ENCODE measurements around the gene CCDC27.
"Not testable (repeated sequence)": the region's sequence is repeated elsewhere in the genome, so short reads cannot be mapped to it uniquely, and the experiment has no call there.

The CCDC27 gene

GRCh38 chr1:3796215-3797061 lies 44.2 kb downstream of the CCDC27 start, which contains the start of gene LRRC47:
TSS of gene LRRC47 (minus strand) at chr1:3796498. CDS start at chr1:3796476, 22 bp downstream.
- peak; percentile 91 to 92 for DNase-seq

DNA sequence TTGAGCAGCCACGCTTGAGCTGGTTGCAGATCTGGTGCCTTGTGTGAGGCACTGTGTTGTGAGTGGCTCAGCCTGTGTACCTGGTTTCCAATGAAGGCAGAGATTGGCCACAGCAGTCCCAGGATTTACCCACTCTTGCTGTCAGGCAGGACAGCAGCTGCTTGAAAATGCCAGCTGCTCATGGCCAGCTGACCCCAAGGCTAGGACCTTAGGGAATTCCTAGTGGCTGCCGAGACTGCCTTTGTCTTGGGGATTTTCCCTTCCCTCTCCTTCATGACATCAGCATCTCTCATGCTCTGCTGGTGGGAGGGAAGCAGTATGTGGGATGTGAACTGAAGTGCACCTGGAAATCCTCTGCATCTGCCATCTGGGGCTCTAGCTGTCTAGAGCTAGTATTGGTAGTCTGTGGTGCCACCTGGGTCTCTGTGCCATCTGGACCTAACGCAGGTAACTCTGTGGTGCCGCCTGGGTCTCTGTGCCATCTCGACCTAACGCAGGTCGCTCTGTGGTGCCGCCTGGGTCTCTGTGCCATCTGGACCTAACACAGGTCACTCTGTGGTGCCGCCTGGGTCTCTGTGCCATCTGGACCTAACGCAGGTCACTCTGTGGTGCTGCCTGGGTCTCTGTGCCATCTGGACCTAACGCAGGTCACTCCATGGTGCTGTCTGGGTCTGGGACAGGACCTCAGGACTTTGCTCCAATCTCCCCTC lies 47.9 kb downstream of the CCDC27 start:
- no peak for DNase-seq

GRCh38 chr1:3800795-3801194 lies 48.5 kb downstream of the CCDC27 start:
- not testable (repeated sequence) for DNase-seq

DNA sequence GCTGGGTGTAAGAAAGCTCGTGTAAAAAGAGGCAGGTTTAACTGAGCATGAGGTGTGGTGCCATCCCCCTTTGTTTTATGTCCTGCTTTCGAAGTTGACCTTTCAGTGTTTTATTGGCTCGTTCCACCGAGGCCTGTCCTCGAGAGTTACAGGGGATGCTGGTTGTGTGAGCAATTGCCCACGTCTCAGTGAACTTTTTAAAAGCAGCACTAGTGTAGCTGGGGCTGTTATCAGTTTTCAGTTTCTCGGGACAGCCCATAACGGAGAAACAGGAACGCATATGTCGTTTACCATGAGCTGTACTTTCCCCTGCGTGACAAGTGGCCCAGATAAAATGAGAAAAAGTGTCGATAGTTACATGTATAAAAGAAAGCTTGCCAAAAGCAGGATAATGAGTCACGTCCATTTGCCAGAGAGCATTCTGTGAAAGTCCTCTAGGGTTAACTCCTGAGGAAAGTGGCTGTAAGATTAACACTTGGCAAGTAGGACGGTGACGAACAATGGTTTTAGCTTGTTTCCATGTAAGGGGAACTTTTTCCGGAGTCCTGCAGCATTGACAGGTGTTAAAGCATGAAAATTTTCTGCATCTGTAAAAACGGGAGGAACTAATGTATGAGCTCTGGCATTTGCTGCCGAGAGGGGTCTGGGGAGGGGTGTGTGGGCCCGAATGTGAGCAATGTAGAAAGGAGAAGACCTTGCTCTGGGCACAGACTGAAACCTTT lies 51.8 kb downstream of the CCDC27 start:
- no peak for DNase-seq

- DNase-seq = not testable (repeated sequence)
Observed at GRCh38 chr1:3804627-3804944, 52.3 kb downstream of the CCDC27 start.

DNA sequence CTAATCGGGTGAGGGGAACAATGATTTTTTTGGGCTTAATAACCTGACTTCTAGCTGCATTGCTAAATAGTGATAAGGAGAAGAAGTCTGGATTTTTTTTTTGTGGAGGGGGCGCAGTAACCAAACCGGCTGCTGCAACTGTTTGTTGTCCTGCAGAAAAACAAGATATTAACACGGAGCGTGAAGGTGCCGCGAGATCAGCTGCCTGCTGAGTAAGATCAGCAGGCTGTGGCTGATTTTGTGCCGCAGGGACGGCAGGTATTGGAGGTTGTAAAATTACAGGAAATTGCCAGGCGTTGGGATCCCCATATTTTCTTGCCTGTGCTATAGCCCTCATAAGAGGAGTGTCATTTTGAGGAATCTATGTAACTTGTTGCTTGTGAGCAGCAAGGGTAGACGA lies 52.8 kb downstream of the CCDC27 start:
- no peak for DNase-seq

DNA sequence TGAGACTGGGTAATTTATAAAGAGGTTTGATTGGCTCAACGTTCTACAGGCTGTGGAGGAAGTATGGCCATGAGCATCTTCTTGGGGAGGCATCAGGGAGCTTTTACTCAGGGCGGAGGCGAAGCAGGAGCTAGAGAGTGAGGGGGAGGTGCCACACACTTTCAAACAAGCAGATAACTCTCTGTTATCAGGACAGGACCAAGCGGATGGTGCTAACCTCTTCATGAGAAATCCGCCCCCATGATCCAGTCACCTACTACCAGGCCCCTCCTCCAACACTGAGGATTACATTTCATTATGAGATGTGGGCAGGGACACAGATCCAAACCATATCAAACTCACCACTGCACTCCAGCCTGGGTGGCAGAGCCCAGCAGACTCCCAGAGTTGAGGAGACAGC lies 55.5 kb downstream of the CCDC27 start:
- DNase-seq = no peak

DNA sequence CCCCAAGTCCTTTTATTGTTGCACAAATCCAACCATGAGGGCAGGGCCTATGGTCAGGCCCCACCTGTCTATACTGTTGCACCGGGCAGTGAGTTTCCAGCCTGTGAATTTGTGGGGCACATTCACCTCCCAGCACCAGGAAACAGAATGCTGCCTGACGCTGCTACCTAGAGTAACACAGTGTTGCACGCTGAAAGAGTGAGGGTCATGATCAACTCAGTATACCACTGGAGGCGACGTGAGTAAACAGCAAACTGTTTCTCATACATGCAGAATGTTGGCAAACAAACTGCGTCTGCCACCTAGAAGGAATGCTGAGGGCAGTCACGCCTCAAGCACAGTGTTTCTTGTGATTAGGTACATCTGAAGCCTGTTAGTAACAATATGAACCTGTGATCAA lies 57.4 kb downstream of the CCDC27 start:
- DNase-seq = no peak

DNA sequence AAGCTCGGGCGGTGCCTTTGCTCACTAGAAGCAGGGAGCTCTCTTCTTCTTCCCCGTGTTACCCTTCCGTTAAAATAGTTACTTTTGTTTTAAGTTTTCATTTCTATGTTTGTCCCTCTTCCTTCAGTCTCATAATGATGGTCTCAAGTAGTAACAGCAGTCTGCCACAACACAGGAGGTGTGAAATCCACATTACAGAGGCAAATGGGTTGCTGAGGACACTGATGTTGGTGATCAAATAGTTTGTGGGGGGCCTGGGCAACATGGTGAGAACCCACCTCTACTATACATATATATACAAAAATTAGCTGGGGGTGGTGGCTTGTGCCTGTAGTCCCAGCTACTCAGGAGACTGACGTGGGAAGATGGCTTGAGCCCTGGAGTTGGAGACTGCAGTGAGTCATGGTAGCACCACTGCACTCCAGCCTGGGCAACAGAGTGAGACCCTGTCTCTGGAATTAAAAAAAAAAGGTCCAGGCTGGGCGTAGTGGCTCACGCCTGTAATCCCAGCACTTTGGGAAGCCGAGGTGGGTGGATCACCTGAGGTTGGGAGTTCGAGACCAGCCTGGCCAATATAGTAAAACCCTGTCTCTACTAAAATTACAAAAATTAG lies 58.0 kb downstream of the CCDC27 start:
- DNase-seq = not testable (repeated sequence)

DNA sequence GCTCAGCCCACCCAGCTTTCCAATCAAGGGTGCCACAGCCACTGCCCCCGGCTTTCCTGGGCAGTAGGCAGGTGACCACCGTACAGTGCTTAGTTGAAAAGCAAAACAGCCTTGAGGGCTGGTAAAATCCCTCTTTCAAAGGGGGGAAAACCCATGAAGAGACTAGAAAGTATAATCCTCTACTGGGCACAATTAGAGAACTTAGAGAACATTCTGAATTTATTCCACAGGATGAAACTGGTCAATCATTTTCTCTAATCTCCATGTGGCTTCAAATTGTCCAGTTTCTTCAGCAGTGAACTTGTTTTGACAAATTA lies 59.3 kb downstream of the CCDC27 start:
- DNase-seq = no peak

GRCh38 chr1:3814065-3814464 lies 61.8 kb downstream of the CCDC27 start:
- DNase-seq = no peak

- no peak for DNase-seq
Observed at GRCh38 chr1:3814771-3815561, 62.7 kb downstream of the CCDC27 start.

GRCh38 chr1:3816331-3817137 lies 64.3 kb downstream of the CCDC27 start:
- DNase-seq = no peak

DNA sequence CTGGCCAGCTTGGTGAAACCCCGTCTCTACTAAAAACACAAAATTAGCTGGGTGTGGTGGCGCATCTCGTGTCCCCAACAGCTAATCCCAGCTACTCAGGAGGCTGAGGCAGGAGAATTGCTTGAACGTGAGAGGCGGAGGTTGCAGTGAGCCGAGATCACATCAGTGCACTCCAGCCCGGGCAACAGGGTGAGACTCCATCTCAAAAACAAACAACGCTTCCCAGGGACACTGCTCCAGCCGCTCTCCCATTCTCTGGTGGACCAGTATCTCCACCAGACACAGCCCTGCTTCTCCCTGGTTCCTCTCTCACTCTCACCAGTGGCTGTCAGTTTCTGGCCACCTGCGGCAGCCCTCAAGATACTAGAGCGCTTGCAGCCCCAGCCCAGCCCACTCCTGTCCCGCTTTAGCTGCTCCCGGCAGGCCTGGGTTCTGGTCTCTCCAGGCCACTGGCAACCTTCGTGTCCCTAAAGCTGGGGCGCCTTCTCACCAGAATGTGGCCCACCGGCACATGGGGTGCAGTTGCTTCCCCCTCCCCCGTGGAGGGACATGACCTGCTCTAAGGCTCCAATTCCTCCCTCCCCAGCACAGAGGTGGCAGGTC lies 65.0 kb downstream of the CCDC27 start:
- DNase-seq = no peak

DNA sequence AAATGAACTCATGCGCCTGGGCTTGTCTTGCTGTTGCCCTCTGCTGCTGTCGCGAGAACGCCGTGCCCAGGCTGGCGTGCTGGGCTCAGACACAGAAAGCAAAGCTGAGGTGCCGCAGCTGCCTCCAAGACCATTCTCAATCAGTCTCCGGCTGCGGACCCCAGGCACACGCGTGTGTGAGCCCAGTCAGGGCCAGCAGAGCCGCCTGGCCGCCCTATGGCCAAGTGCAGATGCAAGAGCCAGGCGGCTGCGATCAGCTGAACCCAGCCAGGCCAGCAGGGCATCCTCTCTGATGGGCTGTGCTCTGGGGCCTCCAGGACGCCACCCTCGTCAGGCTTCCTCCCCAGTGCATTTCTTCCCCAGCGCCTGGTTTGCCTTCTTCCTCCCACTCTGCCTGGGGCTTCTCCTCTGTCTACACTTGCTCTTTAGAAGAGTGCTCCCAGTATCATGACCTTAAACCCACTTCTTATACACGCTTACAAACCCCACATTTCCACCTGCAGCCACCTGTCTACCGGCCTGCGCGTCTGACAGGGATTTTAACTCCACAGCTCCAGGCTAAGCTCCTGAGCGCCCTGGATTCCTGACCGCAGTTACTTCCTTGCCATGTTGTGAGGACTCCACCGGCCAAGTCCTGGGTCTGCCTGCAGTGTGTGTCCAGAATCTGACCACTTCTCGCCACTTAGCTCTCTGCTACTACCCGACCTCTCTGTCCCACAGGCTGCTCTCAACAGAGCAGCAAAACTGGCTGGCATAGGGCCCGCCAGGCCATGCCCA lies 65.8 kb downstream of the CCDC27 start:
- no peak for DNase-seq

GRCh38 chr1:3819771-3820200 lies 67.5 kb downstream of the CCDC27 start:
- no peak for DNase-seq

DNA sequence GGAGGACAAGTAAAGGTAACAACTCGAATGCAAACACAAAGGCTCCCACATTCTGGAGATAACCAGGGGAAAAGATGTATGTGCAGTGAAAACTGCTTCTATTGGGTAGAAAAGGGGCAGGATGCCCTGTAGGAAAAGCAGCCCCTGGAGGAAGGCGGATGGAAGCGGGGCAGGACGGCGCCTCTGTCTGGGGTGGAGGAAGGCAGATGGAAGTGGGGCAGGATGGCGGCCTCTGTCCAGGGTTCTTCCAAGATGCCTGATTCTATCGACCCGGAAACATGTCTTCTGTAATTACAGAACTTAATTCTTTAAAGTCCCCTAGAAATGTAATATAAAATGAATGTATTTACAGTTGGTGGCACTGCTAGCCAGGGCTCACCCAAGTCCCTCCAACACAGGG lies 68.1 kb downstream of the CCDC27 start:
- no peak for DNase-seq

DNA sequence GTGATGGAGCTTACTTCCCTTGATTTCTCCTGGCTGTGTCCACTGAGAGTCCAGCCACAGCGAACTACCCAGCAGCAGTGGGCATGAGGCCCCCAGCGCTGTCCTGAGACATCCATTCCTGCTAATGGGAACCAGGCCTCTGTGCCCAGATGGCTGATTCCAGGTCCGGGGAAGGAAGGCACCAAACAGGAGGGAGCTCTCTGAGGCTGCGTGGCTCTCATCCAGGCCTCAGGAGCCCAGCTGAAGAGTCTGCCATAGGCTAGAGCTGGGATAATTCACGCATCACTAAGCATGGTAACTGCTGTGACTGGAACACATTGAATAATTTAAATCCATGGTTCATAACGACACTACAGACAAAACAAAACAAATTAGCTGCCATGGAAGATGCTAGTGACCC lies 68.8 kb downstream of the CCDC27 start:
- DNase-seq = no peak
